Mesendoderm (in vitro differentiated cells): ENCODE measurements around the gene NOD1.

Experiments
- DNase-seq: peaks from one replicate; pipeline ENCODE4 v3.0.0; 2013
- H2AK5ac ChIP-seq: 2 replicates; pipeline ENCODE4 v1.6.1; 2013; ENCODE audit warnings: low read length, inconsistent platforms
- H2BK120ac ChIP-seq: 2 replicates; pipeline ENCODE4 v1.6.1; 2013; ENCODE audit warnings: low read depth, mild to moderate bottlenecking, low read length, moderate library complexity, mixed read lengths
- H2BK15ac ChIP-seq: replicated peaks from 2 replicates; pipeline ENCODE4 v1.6.1; 2013; ENCODE audit warnings: low read depth, mild to moderate bottlenecking, moderate library complexity
- H2BK5ac ChIP-seq: 2 replicates; pipeline ENCODE4 v1.6.1; 2013; ENCODE audit warnings: low read length, inconsistent platforms
- H3K18ac ChIP-seq: 2 replicates; pipeline ENCODE4 v1.6.1; 2013; ENCODE audit warnings: mild to moderate bottlenecking, low read length, mixed read lengths
- H3K23ac ChIP-seq: one replicate; pipeline ENCODE4 v1.6.1; 2013; ENCODE audit warnings: low read length
- H3K27ac ChIP-seq: 2 replicates; pipeline ENCODE4 v1.5.1; 2013; ENCODE audit warnings: low read depth, mild to moderate bottlenecking, inconsistent platforms, low read length, moderate library complexity
- H3K27me3 ChIP-seq: 2 replicates; pipeline ENCODE4 v1.6.1; 2013; ENCODE audit warnings: low read length, control low read depth, mild to moderate bottlenecking, inconsistent platforms; ENCODE audit not compliant: insufficient read depth, poor library complexity
- H3K36me3 ChIP-seq: 2 replicates; pipeline ENCODE4 v1.6.1; 2013; ENCODE audit warnings: low read length, inconsistent platforms; ENCODE audit not compliant: control insufficient read depth, insufficient read depth
- H3K4ac ChIP-seq: one replicate; pipeline ENCODE4 v1.6.1; 2013; ENCODE audit warnings: low read depth, mild to moderate bottlenecking, low read length, moderate library complexity
- H3K4me1 ChIP-seq: 2 replicates; pipeline ENCODE4 v1.6.1; 2013; ENCODE audit warnings: low read depth, low read length, inconsistent platforms; ENCODE audit not compliant: control insufficient read depth
- H3K4me2 ChIP-seq: 2 replicates; pipeline ENCODE4 v1.6.1; 2013; ENCODE audit warnings: low read length
- H3K4me3 ChIP-seq: 2 replicates; pipeline ENCODE4 v1.5.1; 2013; ENCODE audit warnings: mild to moderate bottlenecking, low read length
- H3K56ac ChIP-seq: one replicate; pipeline ENCODE4 v1.6.1; 2013; ENCODE audit warnings: low read length
- H3K79me1 ChIP-seq: 2 replicates; pipeline ENCODE4 v1.6.1; 2013; ENCODE audit warnings: low read length, inconsistent platforms
- H3K79me2 ChIP-seq: 2 replicates; pipeline ENCODE4 v1.6.1; 2013; ENCODE audit warnings: mild to moderate bottlenecking, low read length; ENCODE audit not compliant: control insufficient read depth, insufficient read depth
- H3K9ac ChIP-seq: 2 replicates; pipeline ENCODE4 v1.6.1; 2013; ENCODE audit warnings: low read length, inconsistent platforms
- H4K5ac ChIP-seq: one replicate; pipeline ENCODE4 v1.6.1; 2013; ENCODE audit warnings: low read length
- H4K8ac ChIP-seq: one replicate; pipeline ENCODE4 v1.6.1; 2013; ENCODE audit warnings: low read depth, mild to moderate bottlenecking, control low read depth, low read length, moderate library complexity
- WGBS: extraction: QIAGEN DNeasy Blood & Tissue Kit; methylation state at CpG from one replicate; pipeline ENCODE4 v1.1.7; 2013; ENCODE audit warnings: low lambda C conversion rate, missing lambda C conversion rate; ENCODE audit not compliant: insufficient coverage; ENCODE audit errors: extremely low coverage; 5-methylcytosine and 5-hydroxymethylcytosine counted together

Gene NOD1

DNA sequence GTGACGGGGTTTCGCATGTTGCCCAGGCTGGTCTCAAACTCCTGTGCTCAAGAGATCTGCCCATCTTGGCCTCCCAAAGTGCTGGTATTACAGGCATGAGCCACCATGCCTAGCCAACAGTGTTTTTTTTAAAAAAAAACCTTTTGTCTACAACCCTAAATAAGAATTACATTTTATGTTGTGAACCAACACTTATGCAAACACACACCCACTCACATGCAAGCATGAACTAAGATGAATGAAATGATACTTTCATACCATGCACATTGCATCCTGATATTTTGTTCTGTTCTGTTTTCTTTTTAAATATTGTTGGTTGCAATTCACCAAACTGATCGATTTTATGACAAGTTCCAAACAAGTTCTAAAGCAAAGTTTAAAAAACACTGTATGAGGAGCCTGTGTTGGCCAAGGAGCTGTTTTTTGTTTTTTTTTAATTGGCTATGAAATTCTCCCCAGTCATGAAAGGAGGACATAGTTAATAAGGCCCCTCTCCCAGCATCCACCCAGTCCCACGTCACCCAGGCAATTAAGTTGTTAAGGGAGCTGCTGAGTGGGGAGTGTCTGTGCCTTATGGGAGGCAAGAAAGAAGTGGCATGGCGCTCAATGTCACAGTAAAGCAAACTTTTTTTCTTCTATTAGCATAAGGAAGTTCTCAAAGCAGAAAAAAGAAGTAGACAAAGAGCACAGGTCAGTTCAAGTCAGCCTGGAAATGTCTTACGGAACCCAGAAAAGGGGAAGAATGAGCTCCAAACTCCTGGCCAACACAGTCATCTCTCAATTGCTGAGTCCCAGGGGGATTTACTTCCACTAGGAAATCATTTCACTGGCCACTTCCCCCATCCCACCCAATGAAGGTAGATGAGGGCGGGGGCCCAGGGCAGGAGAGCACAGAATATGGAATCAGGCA, 50.1 kb downstream of the NOD1 start:
- Histone ChIP-seq H3K18ac (no peak overlapping the region), H3K9ac (no peak overlapping the region), H3K79me2 (no peaks in the 10 kb centered on the region), H2BK5ac (no peak overlapping the region), H3K4me2 (no peak overlapping the region), H3K27ac (no peak overlapping the region), H3K27me3 (no peaks in the 10 kb centered on the region), H3K79me1 (no peaks in the 10 kb centered on the region), H4K8ac (no peak overlapping the region), H3K56ac (no peak overlapping the region), H2BK15ac (no peak overlapping the region), H3K36me3 (no peaks in the 10 kb centered on the region), H4K5ac (no peak overlapping the region), H2BK120ac (no peak overlapping the region), H3K4me3 (no peak overlapping the region), H3K23ac (no peak overlapping the region), H3K4me1 (no peaks in the 10 kb centered on the region), H2AK5ac (no peak overlapping the region), H3K4ac (no peak overlapping the region)
- no CpG with 5 or more reads among the region's 7 CpGs for WGBS
- no peak for DNase-seq

DNA sequence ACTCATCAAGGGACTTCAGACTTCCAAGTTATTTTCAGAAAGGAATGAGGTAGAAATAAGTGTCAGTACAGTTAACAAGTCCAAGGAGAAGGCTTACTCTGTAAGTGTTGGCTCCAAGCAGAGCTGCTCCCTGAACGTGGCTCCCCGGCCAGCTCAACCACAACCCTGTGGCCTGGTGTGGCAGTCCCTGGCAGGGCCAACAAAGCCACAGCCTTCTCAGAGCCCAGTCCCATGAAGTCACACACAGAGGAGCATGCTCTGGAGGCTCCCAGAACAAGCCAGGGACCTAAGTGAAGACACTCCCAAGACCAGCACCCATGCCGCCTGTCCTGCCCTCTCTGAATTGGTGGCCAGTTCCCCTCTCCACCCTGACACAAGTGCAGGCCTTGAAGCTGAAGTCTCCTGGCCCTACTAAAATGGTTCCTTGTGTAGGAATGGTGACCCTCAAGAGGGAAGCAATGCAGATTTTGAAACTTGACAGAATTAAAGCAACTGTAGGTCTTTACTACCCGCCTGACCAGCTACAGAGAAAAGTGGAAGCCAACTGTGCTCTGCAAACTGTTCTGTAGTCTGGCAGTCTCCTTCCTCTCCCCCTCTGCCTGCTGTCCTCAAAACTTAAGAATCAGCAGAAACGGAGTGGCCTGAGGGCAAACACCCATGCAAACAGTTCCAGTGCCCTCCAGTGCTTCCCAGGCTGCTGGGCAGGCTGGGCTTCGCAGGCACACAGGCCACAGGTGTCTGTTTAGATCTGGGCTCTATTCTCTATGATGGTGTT, 51.1 kb downstream of the NOD1 start:
- Histone ChIP-seq H3K36me3 (no peaks in the 10 kb centered on the region), H3K79me2 (no peaks in the 10 kb centered on the region), H3K27ac (no peak overlapping the region), H3K4me3 (no peak overlapping the region), H3K4ac (no peak overlapping the region), H3K23ac (no peak overlapping the region), H2BK15ac (no peak overlapping the region), H4K5ac (no peak overlapping the region), H2BK5ac (no peak overlapping the region), H3K4me2 (no peak overlapping the region), H3K18ac (no peak overlapping the region), H3K9ac (no peak overlapping the region), H2AK5ac (no peak overlapping the region), H2BK120ac (no peak overlapping the region), H4K8ac (no peak overlapping the region), H3K27me3 (no peaks in the 10 kb centered on the region), H3K56ac (no peak overlapping the region), H3K79me1 (no peaks in the 10 kb centered on the region), H3K4me1 (no peaks in the 10 kb centered on the region)
- no CpG with 5 or more reads among the region's 6 CpGs for WGBS
- no peak for DNase-seq

DNA sequence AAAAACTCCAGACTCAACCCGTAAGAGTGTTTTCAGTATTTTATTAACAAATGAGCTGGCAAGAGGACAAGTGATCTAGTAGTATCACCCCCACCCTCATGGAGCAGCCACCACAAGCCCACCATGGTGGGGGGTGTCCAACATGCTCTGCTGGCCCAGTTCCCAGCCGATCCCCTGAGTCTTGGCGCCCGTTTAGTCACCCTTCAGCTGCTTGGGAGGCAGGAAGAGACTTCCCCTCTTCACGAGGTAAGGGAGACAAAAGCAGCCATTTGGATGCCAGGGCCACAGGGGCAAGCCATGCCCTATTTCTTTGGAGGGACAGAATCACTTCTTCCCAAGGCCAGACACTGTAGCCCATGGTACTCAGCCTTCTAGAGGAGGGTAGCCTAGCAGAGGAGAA, 54.1 kb downstream of the NOD1 start:
- no CpG with 5 or more reads among the region's 5 CpGs for WGBS
- H2AK5ac ChIP-seq, result no peak overlapping the region
- no peak for DNase-seq

DNA sequence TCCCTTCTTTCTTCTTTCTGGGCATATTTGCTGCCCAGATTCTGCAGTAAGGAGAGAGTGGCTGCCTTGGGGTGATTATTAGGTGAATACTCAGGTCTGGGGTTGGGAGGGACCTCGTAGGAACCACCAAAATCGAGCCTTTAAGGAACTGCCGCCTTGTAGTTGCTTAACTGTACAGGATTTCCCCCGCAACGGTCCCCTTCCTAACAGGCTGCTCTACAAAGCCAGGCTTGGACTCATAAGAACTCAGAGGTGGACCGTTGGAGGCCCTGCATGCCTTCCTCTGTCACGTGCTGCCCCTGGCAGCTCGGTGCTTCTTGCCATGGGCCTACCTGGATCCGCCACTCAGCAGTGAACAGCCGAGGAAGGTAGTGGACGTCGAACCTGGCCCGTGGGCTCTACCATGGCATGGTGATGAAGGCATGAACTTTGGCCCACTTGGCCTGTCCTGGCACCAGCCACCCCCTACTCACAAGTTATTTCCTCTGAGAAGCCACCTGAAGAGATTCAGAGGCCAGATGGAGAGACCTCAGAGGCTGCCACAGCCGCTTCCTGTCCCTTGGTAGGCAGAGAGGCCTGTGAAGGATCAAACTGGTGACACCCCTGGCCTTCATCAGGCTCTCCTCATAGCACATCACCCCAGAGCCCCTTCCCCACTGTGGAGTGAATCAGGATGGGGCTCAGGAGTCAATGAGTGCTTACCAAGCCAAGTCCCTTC, 54.6 kb downstream of the NOD1 start:
- Histone ChIP-seq H3K4me1 (no peaks in the 10 kb centered on the region), H3K18ac (no peak overlapping the region), H3K56ac (no peak overlapping the region), H2BK15ac (no peak overlapping the region), H3K27ac (no peak overlapping the region), H3K4me3 (no peak overlapping the region), H4K8ac (no peak overlapping the region), H3K79me1 (no peaks in the 10 kb centered on the region), H4K5ac (no peak overlapping the region), H2BK5ac (no peak overlapping the region), H3K4ac (no peak overlapping the region), H3K27me3 (no peaks in the 10 kb centered on the region), H2AK5ac (no peak overlapping the region), H3K79me2 (no peaks in the 10 kb centered on the region), H3K9ac (no peak overlapping the region), H3K36me3 (no peaks in the 10 kb centered on the region), H3K4me2 (no peak overlapping the region), H3K23ac (no peak overlapping the region), H2BK120ac (no peak overlapping the region)
- DNase-seq, result no peak
- no CpG with 5 or more reads among the region's 14 CpGs for WGBS

More for the DNA sequence above, 54.1 kb downstream of the NOD1 start:
- Histone ChIP-seq H3K27me3 (no peaks in the 10 kb centered on the region), H3K56ac (no peak overlapping the region), H3K4ac (no peak overlapping the region), H3K23ac (no peak overlapping the region), H4K8ac (no peak overlapping the region), H3K4me2 (no peak overlapping the region), H2BK120ac (no peak overlapping the region), H3K18ac (no peak overlapping the region), H3K4me3 (no peak overlapping the region), H2BK15ac (no peak overlapping the region), H3K27ac (no peak overlapping the region), H3K4me1 (no peaks in the 10 kb centered on the region), H3K36me3 (no peaks in the 10 kb centered on the region), H4K5ac (no peak overlapping the region), H3K9ac (no peak overlapping the region), H3K79me2 (no peaks in the 10 kb centered on the region), H3K79me1 (no peaks in the 10 kb centered on the region), H2BK5ac (no peak overlapping the region)

DNA sequence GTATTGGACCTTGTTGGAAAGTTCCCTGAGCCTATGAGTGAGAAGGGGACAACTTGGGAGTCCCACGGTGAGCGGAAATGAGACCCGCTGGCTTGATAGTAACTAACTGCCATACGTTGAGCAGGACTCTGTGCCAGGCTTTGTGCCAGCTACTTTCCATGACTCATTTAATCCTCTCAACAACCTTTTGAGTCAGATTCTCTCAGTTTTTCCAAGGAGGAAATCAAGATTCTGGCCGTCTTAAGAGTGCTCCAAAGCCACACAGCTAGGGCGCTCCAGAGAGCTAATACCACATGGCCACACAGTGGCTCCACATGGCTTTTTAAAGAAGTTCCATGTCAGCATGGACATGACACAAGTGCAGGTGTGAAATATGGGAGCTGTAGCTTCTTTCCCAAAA, 55.7 kb downstream of the NOD1 start:
- Histone ChIP-seq H3K23ac (no peak overlapping the region), H3K56ac (no peak overlapping the region), H2BK5ac (no peak overlapping the region), H3K36me3 (no peaks in the 10 kb centered on the region), H3K4me3 (no peak overlapping the region), H3K4ac (no peak overlapping the region), H3K4me1 (no peaks in the 10 kb centered on the region), H3K18ac (no peak overlapping the region), H2BK15ac (no peak overlapping the region), H3K27ac (no peak overlapping the region), H3K79me2 (no peaks in the 10 kb centered on the region), H4K8ac (no peak overlapping the region), H2AK5ac (no peak overlapping the region), H4K5ac (no peak overlapping the region), H2BK120ac (no peak overlapping the region), H3K9ac (no peak overlapping the region), H3K79me1 (no peaks in the 10 kb centered on the region), H3K27me3 (no peaks in the 10 kb centered on the region), H3K4me2 (no peak overlapping the region)
- DNase-seq, result no peak
- no CpG with 5 or more reads among the region's 6 CpGs for WGBS
